Activated naive CD4-positive, alpha-beta T cell treated with anti-CD3 and anti-CD28 coated beads, Interleukin-2, amount 50 U/mL, for 24 hours (primary cell): Measurements from ENCODE around the gene TCF15.

ENCODE experiments used
- H3K27ac Mint-ChIP-seq: one replicate; pipeline ENCODE4 v1.8.0; 2021; ENCODE audit warnings: mild to moderate bottlenecking, mixed read lengths
- H3K27me3 Mint-ChIP-seq: one replicate; pipeline ENCODE4 v1.8.0; 2021; ENCODE audit warnings: mixed read lengths
- H3K36me3 Mint-ChIP-seq: one replicate; pipeline ENCODE4 v1.8.0; 2021; ENCODE audit warnings: mixed read lengths
- H3K4me1 Mint-ChIP-seq: one replicate; pipeline ENCODE4 v1.8.0; 2021; ENCODE audit warnings: mixed read lengths
- H3K4me3 Mint-ChIP-seq: one replicate; pipeline ENCODE4 v1.8.0; 2021; ENCODE audit warnings: mild to moderate bottlenecking, mixed read lengths
- H3K9me3 Mint-ChIP-seq: one replicate; pipeline ENCODE4 v1.8.0; 2021; ENCODE audit warnings: mixed read lengths

The TCF15 gene

GRCh38 chr20:561437-562231 is 48.5 kb downstream of the TCF15 start:
- H3K4me3 Mint-ChIP-seq, result no peak overlapping the region
- H3K27me3 Mint-ChIP-seq, result peaks cover 4% of the 10 kb centered on the region
- H3K4me1 Mint-ChIP-seq, result peaks cover 3% of the 10 kb centered on the region
- H3K36me3 Mint-ChIP-seq, result no peaks in the 10 kb centered on the region
- H3K9me3 Mint-ChIP-seq, result no peaks in the 10 kb centered on the region
- H3K27ac Mint-ChIP-seq, result no peak overlapping the region

- Mint-ChIP-seq H3K4me3 (no peak overlapping the region), H3K36me3 (no peaks in the 10 kb centered on the region), H3K9me3 (no peaks in the 10 kb centered on the region), H3K27ac (no peak overlapping the region), H3K4me1 (peaks cover 3% of the 10 kb centered on the region), H3K27me3 (peaks cover 4% of the 10 kb centered on the region)
These were observed 49.4 kb downstream of the TCF15 start for GRCh38 chr20:560680-561079.

GRCh38 chr20:558117-558516 is 52.0 kb downstream of the TCF15 start:
- H3K27ac Mint-ChIP-seq, result no peak overlapping the region
- no peak overlapping the region for H3K4me3 Mint-ChIP-seq
- H3K36me3 Mint-ChIP-seq, result no peaks in the 10 kb centered on the region
- peaks cover 14% of the 10 kb centered on the region for H3K27me3 Mint-ChIP-seq
- H3K4me1 Mint-ChIP-seq, result peaks cover 3% of the 10 kb centered on the region
- H3K9me3 Mint-ChIP-seq, result no peaks in the 10 kb centered on the region

GRCh38 chr20:556984-557383 is 53.1 kb downstream of the TCF15 start:
- H3K27ac Mint-ChIP-seq, result no peak overlapping the region
- no peaks in the 10 kb centered on the region for H3K36me3 Mint-ChIP-seq
- H3K9me3 Mint-ChIP-seq, result no peaks in the 10 kb centered on the region
- peaks cover 3% of the 10 kb centered on the region for H3K4me1 Mint-ChIP-seq
- no peak overlapping the region for H3K4me3 Mint-ChIP-seq
- H3K27me3 Mint-ChIP-seq, result peaks cover 17% of the 10 kb centered on the region

GRCh38 chr20:555976-556385 is 54.1 kb downstream of the TCF15 start:
- no peaks in the 10 kb centered on the region for H3K4me1 Mint-ChIP-seq
- peaks cover 24% of the 10 kb centered on the region for H3K27me3 Mint-ChIP-seq
- no peaks in the 10 kb centered on the region for H3K9me3 Mint-ChIP-seq
- no peak overlapping the region for H3K27ac Mint-ChIP-seq
- no peak overlapping the region for H3K4me3 Mint-ChIP-seq
- no peaks in the 10 kb centered on the region for H3K36me3 Mint-ChIP-seq
